ENCODE data around the gene DNAJA4.
A peak's percentile ranks its signal among the peaks of the same experiment; 100 is the strongest.

Gene DNAJA4

DNA sequence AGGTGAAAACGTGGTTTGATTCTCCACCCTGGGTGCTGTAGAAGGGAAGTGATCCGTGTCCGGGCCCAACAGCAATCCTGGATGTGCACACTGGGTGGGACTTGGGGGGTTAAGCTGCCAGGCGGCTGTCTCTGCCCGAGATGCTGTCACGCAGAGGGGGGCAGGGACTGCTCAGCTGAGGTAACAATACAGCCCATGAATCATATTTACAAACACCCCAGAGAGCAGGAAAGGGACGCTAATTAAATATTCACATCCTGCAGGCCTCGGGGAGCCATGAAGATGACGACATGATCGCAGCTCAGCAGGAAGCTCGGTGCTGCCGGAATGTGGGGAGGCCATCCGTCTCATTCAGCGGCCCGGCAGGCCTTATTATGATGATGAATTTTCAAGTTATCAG, 57.9 kb downstream of the DNAJA4 start:
- TF ChIP-seq, protein P1, sequence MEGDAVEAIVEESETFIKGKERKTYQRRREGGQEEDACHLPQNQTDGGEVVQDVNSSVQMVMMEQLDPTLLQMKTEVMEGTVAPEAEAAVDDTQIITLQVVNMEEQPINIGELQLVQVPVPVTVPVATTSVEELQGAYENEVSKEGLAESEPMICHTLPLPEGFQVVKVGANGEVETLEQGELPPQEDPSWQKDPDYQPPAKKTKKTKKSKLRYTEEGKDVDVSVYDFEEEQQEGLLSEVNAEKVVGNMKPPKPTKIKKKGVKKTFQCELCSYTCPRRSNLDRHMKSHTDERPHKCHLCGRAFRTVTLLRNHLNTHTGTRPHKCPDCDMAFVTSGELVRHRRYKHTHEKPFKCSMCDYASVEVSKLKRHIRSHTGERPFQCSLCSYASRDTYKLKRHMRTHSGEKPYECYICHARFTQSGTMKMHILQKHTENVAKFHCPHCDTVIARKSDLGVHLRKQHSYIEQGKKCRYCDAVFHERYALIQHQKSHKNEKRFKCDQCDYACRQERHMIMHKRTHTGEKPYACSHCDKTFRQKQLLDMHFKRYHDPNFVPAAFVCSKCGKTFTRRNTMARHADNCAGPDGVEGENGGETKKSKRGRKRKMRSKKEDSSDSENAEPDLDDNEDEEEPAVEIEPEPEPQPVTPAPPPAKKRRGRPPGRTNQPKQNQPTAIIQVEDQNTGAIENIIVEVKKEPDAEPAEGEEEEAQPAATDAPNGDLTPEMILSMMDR (IDR thresholded peaks at IDR 0.05; ENCODE audit: low read depth, low read length, missing control alignments) = no peak

DNA sequence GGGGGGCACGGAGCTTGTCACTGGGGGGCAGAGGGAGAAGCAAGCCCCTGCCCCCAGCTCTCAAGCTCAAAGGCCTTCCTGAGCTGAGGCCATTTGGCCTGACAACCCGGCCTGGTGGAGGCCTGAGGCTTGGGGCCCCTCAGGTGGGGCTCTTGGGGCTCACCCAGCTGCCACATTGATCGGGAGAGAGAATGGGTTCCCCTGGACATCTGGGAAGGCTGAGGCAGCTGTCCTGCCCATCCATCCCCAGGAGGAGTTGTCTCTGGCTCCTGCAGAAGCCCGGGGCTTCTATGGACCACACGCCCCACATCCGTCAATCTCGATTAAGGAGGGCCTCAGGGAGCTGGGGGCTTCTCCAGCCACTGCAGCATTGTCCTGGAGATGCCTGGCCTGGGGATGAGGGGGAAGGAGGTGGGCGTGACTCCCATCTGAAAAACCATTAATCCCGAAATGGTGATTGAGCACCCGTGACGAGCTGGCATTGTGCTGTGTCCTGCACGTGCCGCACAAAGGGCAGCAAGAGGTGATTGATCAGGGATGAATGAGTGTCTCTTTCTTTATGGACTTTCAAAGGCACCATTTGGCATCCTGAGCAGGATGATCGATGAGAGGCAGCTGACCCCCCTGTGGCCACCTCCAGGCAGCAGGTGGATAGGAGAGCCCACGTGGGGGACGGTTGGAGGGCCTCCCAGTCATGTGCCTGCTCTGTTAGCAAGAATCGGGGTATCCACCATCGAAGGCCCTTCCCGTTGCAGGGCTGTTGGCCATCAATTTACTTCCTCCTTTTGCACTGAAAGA, 58.6 kb downstream of the DNAJA4 start:
- TF ChIP-seq, protein P1 (IDR thresholded peaks at IDR 0.05; ENCODE audit: low read depth, low read length, missing control alignments) = no peak
- H3K4me3 ChIP-seq (ENCODE audit: low read depth, low read length) = no peak overlapping the region
- DNase-seq (ENCODE audit: low read depth) = no peak
- in situ Hi-C loops (cut with HindIII; ENCODE audit: low sequenced_read_pairs) = no loop called here

More for the DNA sequence above, 57.9 kb downstream of the DNAJA4 start:
- in situ Hi-C loops (cut with HindIII; ENCODE audit: low sequenced_read_pairs) = no loop called here
- DNase-seq (ENCODE audit: low read depth) = peak; percentile 47
- H3K4me3 ChIP-seq (ENCODE audit: low read depth, low read length) = no peak overlapping the region

DNA sequence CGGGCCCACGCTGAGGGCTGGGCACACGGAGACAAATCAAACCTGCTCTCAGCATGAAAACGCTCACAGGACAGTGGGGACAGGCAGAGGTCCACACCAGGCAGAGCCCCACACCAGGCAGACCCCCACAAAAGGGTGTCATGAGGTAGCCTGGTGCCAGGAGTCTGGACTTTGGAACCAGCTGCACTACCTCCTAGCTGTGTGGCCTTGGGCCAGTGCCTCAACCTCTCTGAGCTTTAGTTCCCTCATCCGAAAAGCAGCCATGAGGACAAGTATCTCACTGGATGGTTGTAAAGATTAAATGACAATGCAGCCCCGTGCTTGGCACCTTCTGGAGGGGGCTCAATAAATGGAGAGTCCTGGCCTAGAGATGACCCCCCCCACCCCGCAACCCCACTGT, 59.3 kb downstream of the DNAJA4 start:
- H3K4me3 ChIP-seq (ENCODE audit: low read depth, low read length) = no peak overlapping the region
- TF ChIP-seq, protein P1 (IDR thresholded peaks at IDR 0.05; ENCODE audit: low read depth, low read length, missing control alignments) = no peak
- in situ Hi-C loops (cut with HindIII; ENCODE audit: low sequenced_read_pairs) = no loop called here
- DNase-seq (ENCODE audit: low read depth) = no peak

DNA sequence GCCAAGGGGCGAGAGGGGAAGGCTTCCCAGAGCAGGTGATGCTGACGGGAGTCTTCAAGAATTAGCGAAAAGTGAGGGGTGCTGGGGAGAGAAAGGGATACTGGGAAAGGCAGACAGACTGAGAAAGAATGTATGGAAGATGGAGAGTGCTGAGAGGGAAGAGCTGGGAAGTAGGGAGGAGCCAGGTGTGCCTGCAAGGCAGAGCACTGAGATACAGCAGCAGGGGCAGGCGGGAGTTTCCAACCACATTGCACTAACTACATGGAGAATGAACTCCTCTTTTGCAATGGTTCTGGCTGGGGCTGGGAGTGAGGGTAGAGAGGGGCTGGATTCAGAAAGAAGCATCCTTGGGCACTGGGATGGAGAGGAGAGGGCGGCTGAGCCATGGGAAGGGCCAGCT, 59.8 kb downstream of the DNAJA4 start:
- in situ Hi-C loops (cut with HindIII; ENCODE audit: low sequenced_read_pairs) = no loop called here
- no peak for DNase-seq (ENCODE audit: low read depth)
- H3K4me3 ChIP-seq (ENCODE audit: low read depth, low read length) = no peak overlapping the region
- TF ChIP-seq, protein P1 (IDR thresholded peaks at IDR 0.05; ENCODE audit: low read depth, low read length, missing control alignments) = no peak

DNA sequence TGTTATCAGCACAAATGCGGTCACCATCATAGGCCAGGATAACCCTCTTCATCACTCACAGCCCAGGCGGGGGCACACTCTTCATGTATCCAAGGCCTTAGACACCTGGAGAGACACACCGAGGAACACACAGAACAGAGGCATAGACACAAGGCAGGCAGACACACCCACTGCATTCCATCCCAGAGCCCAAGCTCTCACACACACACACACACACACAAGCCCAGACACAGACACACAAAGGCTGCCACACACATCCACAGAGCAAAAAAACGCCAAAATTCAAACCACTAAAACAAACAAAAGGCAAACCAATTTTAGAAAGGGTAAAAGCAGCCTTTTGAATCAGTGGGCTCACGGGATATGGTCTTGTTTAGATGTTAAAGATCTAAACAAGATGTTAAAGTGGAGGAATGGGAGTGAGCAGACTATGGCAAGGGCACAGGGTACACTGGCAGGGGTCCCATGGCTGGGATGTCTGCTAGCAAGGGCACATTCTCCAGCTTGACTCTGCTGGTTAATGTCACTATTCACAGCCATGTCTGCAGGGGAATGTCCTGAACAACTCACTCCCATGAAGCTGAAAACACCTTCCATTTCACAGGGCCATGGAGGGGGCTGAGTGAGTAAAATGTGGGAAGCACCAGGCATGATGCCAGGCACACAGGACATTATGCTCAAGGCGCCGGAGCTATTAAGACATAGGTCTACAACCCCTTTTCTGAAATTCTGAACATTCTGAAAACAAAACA, 60.9 kb downstream of the DNAJA4 start:
- peak; percentile 42 for DNase-seq (ENCODE audit: low read depth)
- H3K4me3 ChIP-seq (ENCODE audit: low read depth, low read length) = no peak overlapping the region
- TF ChIP-seq, protein P1 (IDR thresholded peaks at IDR 0.05; ENCODE audit: low read depth, low read length, missing control alignments) = no peak
- in situ Hi-C loops (cut with HindIII; ENCODE audit: low sequenced_read_pairs) = no loop called here

DNA sequence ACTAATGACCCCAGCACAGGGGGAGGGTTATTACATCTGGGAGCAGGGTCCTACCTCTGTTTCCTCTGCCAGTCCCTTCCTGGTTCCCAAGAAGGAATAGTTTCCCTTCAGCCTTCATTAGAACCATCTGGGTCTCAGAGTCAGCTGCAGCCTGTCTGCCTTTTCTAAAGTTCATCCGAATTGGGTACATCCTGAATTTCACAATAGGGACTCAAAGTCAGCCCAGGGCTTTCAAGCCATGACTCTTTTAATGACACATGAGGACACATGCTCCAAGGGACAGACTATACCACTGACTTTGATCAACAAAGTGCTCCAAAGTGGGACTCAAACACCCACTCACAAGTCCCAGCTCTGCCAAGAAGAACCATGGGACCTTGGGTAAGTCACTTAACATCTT, 63.1 kb downstream of the DNAJA4 start:
- DNase-seq (ENCODE audit: low read depth) = no peak
- H3K4me3 ChIP-seq (ENCODE audit: low read depth, low read length) = no peak overlapping the region
- in situ Hi-C loops (cut with HindIII; ENCODE audit: low sequenced_read_pairs) = no loop called here
- TF ChIP-seq, protein P1 (IDR thresholded peaks at IDR 0.05; ENCODE audit: low read depth, low read length, missing control alignments) = no peak

All from astrocyte of the cerebellum (primary cell).